K562 (cell line): Measurements from ENCODE around the gene CRNN.

Experiments used
- NCOA6 ChIP-seq: fragments of 450-650 bp; IDR thresholded peaks from 2 replicates; pipeline ENCODE4 v1.6.1; 2017; ENCODE audit warnings: mild to moderate bottlenecking
- NR2C1 ChIP-seq, 2 experiments: fragments of 450-650 bp; IDR thresholded peaks; 2 replicates each; pipeline ENCODE4 v1.6.1; 2017; ENCODE audit warnings: mild to moderate bottlenecking in 2 of 2, antibody characterized with exemption in 1 of 2, inconsistent platforms in 1 of 2, missing compliant biosample characterization in 1 of 2, missing genetic modification characterization in 1 of 2
- POLR2A ChIP-seq: fragments of 450-650 bp; conservative IDR thresholded peaks from 2 replicates; pipeline ENCODE4 v1.6.1; 2016
- RAD21 ChIP-seq, 2 experiments: fragments of 250-450 bp in 1 of 2; fragments of 450-650 bp in 1 of 2; sonication (Bioruptor Pico) in 1 of 2; formaldehyde crosslinking in 1 of 2; IDR thresholded peaks in 1 of 2; conservative IDR thresholded peaks in 1 of 2; 2 replicates each; pipeline versions ENCODE4 v1.4.0 to v1.8.0; 2020 to 2022; ENCODE audit warnings: mild to moderate bottlenecking in 2 of 2, moderate library complexity in 1 of 2
- RBBP5 ChIP-seq: fragments of 200-600 bp; sonication (generic); IDR thresholded peaks from 2 replicates; pipeline ENCODE4 v1.6.1; 2012; ENCODE audit warnings: borderline replicate concordance, mild to moderate bottlenecking, low read length, control low read depth, inconsistent platforms; ENCODE audit not compliant: insufficient read depth, poor library complexity, severe bottlenecking
- TF ChIP-seq, protein P1 (sequence below): sonication (generic); formaldehyde crosslinking; IDR thresholded peaks from 2 replicates; pipeline ENCODE4 v1.9.0; 2022; ENCODE audit warnings: mild to moderate bottlenecking, missing genetic modification reagents

DNA sequence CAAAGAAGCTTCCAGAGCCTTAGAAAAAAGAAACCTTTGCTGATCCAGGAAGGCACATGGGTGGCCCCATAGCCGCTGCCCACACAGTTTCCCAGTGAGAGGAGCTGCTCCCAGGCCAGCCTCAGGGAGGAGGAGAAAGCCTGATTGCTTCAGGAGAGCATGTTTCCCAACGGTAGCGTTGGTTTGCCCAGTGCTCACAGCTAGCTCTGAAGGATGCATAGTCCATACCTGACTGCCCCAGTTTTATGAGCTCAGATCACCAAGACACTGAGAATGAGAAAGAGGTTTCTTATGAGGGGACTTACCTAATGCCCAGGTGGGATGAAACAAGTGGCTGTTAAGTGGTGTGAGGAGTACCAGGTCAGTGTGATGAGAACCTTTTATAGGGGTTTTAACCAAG lies at the start of gene CRNN:
- TF ChIP-seq RBBP5 = no peak
- no peak for TF ChIP-seq NR2C1 (IDR thresholded peaks at IDR 0.05)
- no peak for TF ChIP-seq NR2C1 (tag; IDR thresholded peaks at IDR 0.05)
- no peak for TF ChIP-seq RAD21 (CRISPR knock-in tag; conservative IDR thresholded peaks at IDR 0.05 in 1 of 2, IDR thresholded peaks at IDR 0.05 in 1 of 2)
- no peak for TF ChIP-seq NCOA6
- TF ChIP-seq, protein P1, sequence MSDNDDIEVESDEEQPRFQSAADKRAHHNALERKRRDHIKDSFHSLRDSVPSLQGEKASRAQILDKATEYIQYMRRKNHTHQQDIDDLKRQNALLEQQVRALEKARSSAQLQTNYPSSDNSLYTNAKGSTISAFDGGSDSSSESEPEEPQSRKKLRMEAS = no peak
- no peak for TF ChIP-seq POLR2A
